Lung (tissue), 12 donors: ENCODE results near the gene KRTAP23-1. TPM values are rescaled to one million over a fixed set of nuclear protein-coding genes. Genes with fewer than 3 reads are reported as not detected.

ENCODE experiments used
- ATAC-seq: fragments of 200-7000 bp; cut with Tn5 transposase; one replicate; pipeline ENCODE4 v1.9.1; 2020; ENCODE audit warnings: moderate number of reproducible peaks; ENCODE audit not compliant: insufficient read depth, low FRiP score
- DNase-seq, 3 donors: peaks; one replicate each; pipeline ENCODE4 v3.0.0-alpha.2; 2013 to 2017
- H3K27ac ChIP-seq, 2 donors: one replicate each; pipeline ENCODE4 v1.5.1; 2013; ENCODE audit warnings: mild to moderate bottlenecking in 2 of 2, moderate library complexity in 2 of 2, control low read depth in 1 of 2, inconsistent platforms in 1 of 2, low read depth in 1 of 2, low read length in 1 of 2
- H3K27me3 ChIP-seq, 3 donors: one replicate each; pipeline ENCODE4 v1.5.1; 2013; ENCODE audit warnings: low read length in 2 of 3; ENCODE audit not compliant: control insufficient read depth in 3 of 3, insufficient read depth in 3 of 3
- H3K36me3 ChIP-seq, 4 donors: one replicate each; pipeline ENCODE4 v1.5.1; 2013; ENCODE audit warnings: low read length in 4 of 4, mild to moderate bottlenecking in 1 of 4, moderate library complexity in 1 of 4; ENCODE audit not compliant: control insufficient read depth in 4 of 4, insufficient read depth in 4 of 4
- H3K4me1 ChIP-seq, 5 donors: one replicate each; pipeline ENCODE4 v1.5.1; 2013; ENCODE audit warnings: low read length in 5 of 5, mild to moderate bottlenecking in 2 of 5, moderate library complexity in 1 of 5; ENCODE audit not compliant: control insufficient read depth in 5 of 5, insufficient read depth in 5 of 5
- H3K4me3 ChIP-seq: one replicate; pipeline ENCODE4 v1.5.1; 2013; ENCODE audit warnings: mild to moderate bottlenecking, control low read depth, moderate library complexity
- H3K9ac ChIP-seq, 2 donors: one replicate each; pipeline ENCODE4 v1.5.1; 2013; ENCODE audit warnings: low read length in 2 of 2, control low read depth in 1 of 2; ENCODE audit not compliant: insufficient read depth in 1 of 2
- H3K9me3 ChIP-seq, 4 donors: one replicate each; pipeline ENCODE4 v1.5.1; 2013; ENCODE audit warnings: low read length in 3 of 4, mild to moderate bottlenecking in 1 of 4, moderate library complexity in 1 of 4; ENCODE audit not compliant: control insufficient read depth in 4 of 4, insufficient read depth in 3 of 4
- CTCF ChIP-seq: IDR thresholded peaks from 2 replicates; pipeline ENCODE4 v1.5.1; 2012; ENCODE audit warnings: mild to moderate bottlenecking; ENCODE audit errors: control extremely low read depth, extremely low read depth
- WGBS, 2 donors: extraction: QIAGEN DNeasy Blood & Tissue Kit; methylation state at CpG; one replicate each; pipeline ENCODE4 v1.1.7; 2013; 5-methylcytosine and 5-hydroxymethylcytosine counted together
- polyA plus RNA-seq, 2 donors: library from polyadenylated mRNA; stranded (reverse); fragments of 200-250 nt; gene quantifications; one replicate each; pipeline ENCODE4 v1.2.1, GENCODE V29; 2013
- total RNA-seq, 2 donors: library from RNA; depleted of rRNA in 1 of 2; stranded (reverse); fragments of >200 nt in 1 of 2; gene quantifications; one replicate each; pipeline ENCODE4 v1.2.1, GENCODE V29; 2014 to 2021
- donor health status: control.
- donor health status: control.
- donor health status: Bipolar disorder and iron deficiency.
- donor health status: healthy.
- donor health status: DM: yes; HTN: yes; CAD: no.

The KRTAP23-1 gene
- total and polyA plus RNA-seq, 4 donors: not detected

- DNase-seq (no peak), ATAC-seq (no peak)
- H3K27me3 ChIP-seq: no peaks in the 10 kb centered on the region
- WGBS, 2 donors: 70 to 79% methylated on average over 1 of the region's 1 CpG
- no peak overlapping the region for H3K9ac ChIP-seq
- no peak overlapping the region for H3K4me3 ChIP-seq
- H3K9me3 ChIP-seq: no peaks in the 10 kb centered on the region
- H3K4me1 ChIP-seq: peaks cover 0 to 7% (median 0%) of the 10 kb centered on the region in 5 donors
- no peak overlapping the region for H3K27ac ChIP-seq
- H3K36me3 ChIP-seq: no peaks in the 10 kb centered on the region
- TF ChIP-seq CTCF: no peak
These were observed 6.1 kb upstream of the KRTAP23-1 start for GRCh38 chr21:30354308-30355005.

GRCh38 chr21:30351534-30351933 is 3.1 kb upstream of the KRTAP23-1 start:
- H3K4me3 ChIP-seq: no peak overlapping the region
- ATAC-seq: no peak
- no peak for DNase-seq
- no peaks in the 10 kb centered on the region for H3K36me3 ChIP-seq
- TF ChIP-seq CTCF: no peak
- H3K4me1 ChIP-seq: peaks cover 0 to 7% (median 0%) of the 10 kb centered on the region in 5 donors
- H3K9ac ChIP-seq: no peak overlapping the region
- WGBS, 2 donors: 96 to 100% methylated on average over 1 of the region's 1 CpG
- no peaks in the 10 kb centered on the region for H3K27me3 ChIP-seq
- no peaks in the 10 kb centered on the region for H3K9me3 ChIP-seq
- no peak overlapping the region for H3K27ac ChIP-seq

- Histone ChIP-seq H3K36me3 (no peaks in the 10 kb centered on the region), H3K9me3 (no peaks in the 10 kb centered on the region), H3K9ac (no peak overlapping the region), H3K4me1 (peaks cover 0 to 7% (median 0%) of the 10 kb centered on the region in 5 donors), H3K27ac (no peak overlapping the region), H3K27me3 (no peaks in the 10 kb centered on the region), H3K4me3 (no peak overlapping the region)
- ATAC-seq (no peak), DNase-seq (no peak)
- WGBS, 2 donors: 43 to 47% methylated on average over 3 of the region's 3 CpGs
- no peak for TF ChIP-seq CTCF
These were observed 1.2 kb upstream of the KRTAP23-1 start for GRCh38 chr21:30349572-30349971.

GRCh38 chr21:30345014-30345413 is 3.4 kb downstream of the KRTAP23-1 start:
- ATAC-seq (no peak), DNase-seq (no peak)
- TF ChIP-seq CTCF: no peak
- H3K27me3 ChIP-seq: no peaks in the 10 kb centered on the region
- no peaks in the 10 kb centered on the region for H3K36me3 ChIP-seq
- 74 to 83% methylated on average over 2 of the region's 2 CpGs for WGBS, 2 donors
- peaks cover 0 to under 1% (median 0%) of the 10 kb centered on the region in 5 donors for H3K4me1 ChIP-seq
- no peak overlapping the region for H3K27ac ChIP-seq
- H3K9me3 ChIP-seq: no peaks in the 10 kb centered on the region
- no peak overlapping the region for H3K4me3 ChIP-seq
- H3K9ac ChIP-seq: no peak overlapping the region
